ENCODE results near the gene CDC42BPB.

- TF ChIP-seq ATF2 (CRISPR knock-in tag; IDR thresholded peaks at IDR 0.05; ENCODE audit: borderline replicate concordance, low read depth): no peak
- no peak for TF ChIP-seq NR3C1 (CRISPR knock-in tag; conservative IDR thresholded peaks at IDR 0.05; ENCODE audit: low read depth)
- TF ChIP-seq SP1 (CRISPR knock-in tag; conservative IDR thresholded peaks at IDR 0.05): no peak
- TF ChIP-seq NFE2L1 (CRISPR knock-in tag; IDR thresholded peaks at IDR 0.05): no peak
- no peak for TF ChIP-seq IRF1 (CRISPR knock-in tag; IDR thresholded peaks at IDR 0.05)
- no peak for TF ChIP-seq CTCF (IDR thresholded peaks at IDR 0.05)
- TF ChIP-seq USF1 (CRISPR knock-in tag; IDR thresholded peaks at IDR 0.05): no peak
- TF ChIP-seq FOXK1 (CRISPR knock-in tag; IDR thresholded peaks at IDR 0.05): no peak
- no peak for TF ChIP-seq SMAD4 (CRISPR knock-in tag; IDR thresholded peaks at IDR 0.05)
- TF ChIP-seq CDX4 (CRISPR knock-in tag; IDR thresholded peaks at IDR 0.05; ENCODE audit: borderline replicate concordance): no peak
- TF ChIP-seq MLX (CRISPR knock-in tag; IDR thresholded peaks at IDR 0.05): no peak
Measured at GRCh38 chr14:102891111-102891510, 166.2 kb downstream of the CDC42BPB start.

Measured in WTC11 (cell line).